ENCODE results near the gene SELENOI.

SELENOI gene

GRCh38 chr2:26399771-26400376 lies 53.9 kb downstream of the SELENOI start:
- no peak overlapping the region for H3K4me2 ChIP-seq (ENCODE audit: low read depth, low read length, poor library complexity, severe bottlenecking)
- no peaks in the 10 kb centered on the region for H3K9me2 ChIP-seq (replicated peaks; ENCODE audit: insufficient read depth, low read length)
- TF ChIP-seq EZH2phosphoT487 (conservative IDR thresholded peaks at IDR 0.05; ENCODE audit: low read length): no peak
- TF ChIP-seq CTCF (IDR thresholded peaks at IDR 0.05; ENCODE audit: insufficient read depth, low read length, poor library complexity, severe bottlenecking): no peak
- no peak overlapping the region for H3K9ac ChIP-seq (ENCODE audit: low read length)
- H3K9me3 ChIP-seq (ENCODE audit: insufficient read depth, low read length): no peaks in the 10 kb centered on the region
- no peaks in the 10 kb centered on the region for H3K79me2 ChIP-seq (ENCODE audit: insufficient read depth, low read length)
- H4K20me1 ChIP-seq (ENCODE audit: low read depth, low read length): no peaks in the 10 kb centered on the region
- no peak overlapping the region for H3K27ac ChIP-seq (ENCODE audit: low read depth, low read length)
- no peaks in the 10 kb centered on the region for H3F3A ChIP-seq (ENCODE audit: insufficient read depth)
- no peaks in the 10 kb centered on the region for H3K36me3 ChIP-seq (ENCODE audit: low read length)
- no peak overlapping the region for H2AFZ ChIP-seq (ENCODE audit: low read depth, low read length, severe bottlenecking)
- H3K27me3 ChIP-seq (ENCODE audit: low read length): no peaks in the 10 kb centered on the region
- no peak overlapping the region for H3K4me3 ChIP-seq (ENCODE audit: insufficient read depth, low read length, poor library complexity, severe bottlenecking)

GRCh38 chr2:26400723-26401122 lies 54.8 kb downstream of the SELENOI start:
- no peak overlapping the region for H3K27ac ChIP-seq (ENCODE audit: low read depth, low read length)
- H3K9ac ChIP-seq (ENCODE audit: low read length): no peak overlapping the region
- H3K36me3 ChIP-seq (ENCODE audit: low read length): no peaks in the 10 kb centered on the region
- no peaks in the 10 kb centered on the region for H3K9me2 ChIP-seq (replicated peaks; ENCODE audit: insufficient read depth, low read length)
- no peaks in the 10 kb centered on the region for H3F3A ChIP-seq (ENCODE audit: insufficient read depth)
- no peaks in the 10 kb centered on the region for H3K27me3 ChIP-seq (ENCODE audit: low read length)
- no peaks in the 10 kb centered on the region for H3K79me2 ChIP-seq (ENCODE audit: insufficient read depth, low read length)
- TF ChIP-seq EZH2phosphoT487 (conservative IDR thresholded peaks at IDR 0.05; ENCODE audit: low read length) (no peak), CTCF (IDR thresholded peaks at IDR 0.05; ENCODE audit: insufficient read depth, low read length, poor library complexity, severe bottlenecking) (no peak)
- no peaks in the 10 kb centered on the region for H4K20me1 ChIP-seq (ENCODE audit: low read depth, low read length)
- no peak overlapping the region for H3K4me3 ChIP-seq (ENCODE audit: insufficient read depth, low read length, poor library complexity, severe bottlenecking)
- no peak overlapping the region for H2AFZ ChIP-seq (ENCODE audit: low read depth, low read length, severe bottlenecking)
- no peaks in the 10 kb centered on the region for H3K9me3 ChIP-seq (ENCODE audit: insufficient read depth, low read length)
- no peak overlapping the region for H3K4me2 ChIP-seq (ENCODE audit: low read depth, low read length, poor library complexity, severe bottlenecking)

GRCh38 chr2:26401739-26402541 lies 56.0 kb downstream of the SELENOI start, which contains the start of gene DRC1:
Gene DRC1, plus strand, starts transcription at chr2:26401920. Its CDS starts 70 bp downstream, at chr2:26401990.
- TF ChIP-seq CTCF (IDR thresholded peaks at IDR 0.05; ENCODE audit: insufficient read depth, low read length, poor library complexity, severe bottlenecking) (no peak), EZH2phosphoT487 (conservative IDR thresholded peaks at IDR 0.05; ENCODE audit: low read length) (no peak)
- Histone ChIP-seq H3K9ac (ENCODE audit: low read length) (no peak within 1 kb of the TSS), H3K9me2 (replicated peaks; ENCODE audit: insufficient read depth, low read length) (no peaks in the 10 kb centered on the region), H3K27me3 (ENCODE audit: low read length) (no peaks in the 10 kb centered on the region), H3K4me2 (ENCODE audit: low read depth, low read length, poor library complexity, severe bottlenecking) (no peak within 1 kb of the TSS), H3K36me3 (ENCODE audit: low read length) (no peaks in the 10 kb centered on the region), H3F3A (ENCODE audit: insufficient read depth) (no peaks in the 10 kb centered on the region), H3K79me2 (ENCODE audit: insufficient read depth, low read length) (no peaks in the 10 kb centered on the region), H3K27ac (ENCODE audit: low read depth, low read length) (no peak within 1 kb of the TSS), H3K4me3 (ENCODE audit: insufficient read depth, low read length, poor library complexity, severe bottlenecking) (no peak within 1 kb of the TSS), H2AFZ (ENCODE audit: low read depth, low read length, severe bottlenecking) (no peak within 1 kb of the TSS), H3K9me3 (ENCODE audit: insufficient read depth, low read length) (no peaks in the 10 kb centered on the region), H4K20me1 (ENCODE audit: low read depth, low read length) (no peaks in the 10 kb centered on the region)
